Measurements from ENCODE around the gene CDKN1C. TPM values are rescaled to one million over a fixed set of nuclear protein-coding genes. Genes with fewer than 3 reads are reported as not detected.

The CDKN1C gene
- total RNA-seq, 1 experiment from 2014 or later = 2.9 TPM

DNA sequence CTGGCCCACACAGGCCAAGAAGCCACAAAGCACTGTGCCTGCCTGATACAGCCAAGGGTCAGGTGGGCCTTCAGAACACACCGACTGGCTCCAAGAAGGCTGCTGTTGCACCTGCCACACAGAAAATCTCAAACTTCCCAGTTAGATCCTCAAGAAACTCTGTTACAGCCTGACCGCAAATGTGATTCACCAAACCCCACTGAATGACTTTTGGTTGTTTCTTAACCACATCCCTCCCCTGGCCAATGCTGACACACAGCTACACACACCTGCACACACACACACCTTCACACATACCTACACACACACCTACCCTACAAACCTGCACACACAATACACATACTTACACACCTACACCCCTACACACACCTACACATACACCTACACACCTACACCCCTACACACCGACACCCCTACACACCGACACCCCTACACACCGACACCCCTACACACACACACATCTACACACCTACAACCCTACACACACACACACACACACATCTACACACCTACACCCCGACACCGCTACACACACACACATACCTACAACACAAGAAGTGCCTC lies 31.5 kb downstream of the CDKN1C start:
- intact Hi-C loops (cut with micrococcal nuclease; ENCODE audit: unreplicated experiment) = no loop called here
- CTCF ChIA-PET = no interaction called here

DNA sequence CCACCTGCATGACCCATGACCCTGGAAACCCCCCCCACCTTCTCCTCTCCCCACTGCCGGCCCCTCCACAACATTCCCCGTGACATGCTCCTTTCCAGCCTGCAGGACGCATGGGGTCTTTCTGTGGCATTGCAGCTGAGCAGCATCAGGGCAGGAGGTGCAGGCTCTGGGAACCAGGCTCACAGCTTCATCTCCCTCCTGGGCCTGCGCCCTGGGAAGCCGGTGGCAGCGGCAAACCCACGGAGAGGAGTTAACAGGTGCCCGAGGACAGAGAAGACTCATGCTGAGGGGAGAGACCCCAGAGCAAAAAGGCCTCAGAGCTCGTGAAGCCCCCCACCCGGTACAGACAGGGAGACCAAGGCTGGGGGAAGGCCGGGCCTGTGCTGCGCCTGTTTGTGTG lies 32.2 kb downstream of the CDKN1C start:
- BruUV-seq (replicated peaks) = no TSS peak
- CTCF ChIA-PET = no interaction called here

More for the DNA sequence above, 31.5 kb downstream of the CDKN1C start:
- POLR2A ChIA-PET (ENCODE audit: low non-redundant PET) = no interaction called here
- DNase-seq (ENCODE audit: low spot score) = no peak
- TF ChIP-seq EZH2 (IDR thresholded peaks at IDR 0.05; ENCODE audit: borderline replicate concordance, low read depth, low read length, poor library complexity, severe bottlenecking) (no peak), CTCF (conservative IDR thresholded peaks at IDR 0.05; ENCODE audit: low read depth, low read length) (no peak)
- H3K9me3 ChIP-seq (ENCODE audit: low read depth, low read length, poor library complexity, severe bottlenecking) = no peaks in the 10 kb centered on the region
- no peaks in the 10 kb centered on the region for H3K27me3 ChIP-seq (replicated peaks; ENCODE audit: insufficient read depth, low read depth, low read length, poor library complexity)
- H3K36me3 ChIP-seq (ENCODE audit: insufficient read depth, low read length, poor library complexity, severe bottlenecking) = no peaks in the 10 kb centered on the region
- no peak overlapping the region for H3K4me3 ChIP-seq (ENCODE audit: low read depth, low read length, poor library complexity, severe bottlenecking)
- BruUV-seq (replicated peaks) = no TSS peak
- no peaks in the 10 kb centered on the region for H3K4me1 ChIP-seq (ENCODE audit: insufficient read depth, low read length, poor library complexity, severe bottlenecking)
- H3K27ac ChIP-seq (ENCODE audit: low read depth, low read length, poor library complexity, severe bottlenecking) = no peak overlapping the region

GRCh38 chr11:2849994-2850770 lies 35.4 kb downstream of the CDKN1C start:
- Histone ChIP-seq H3K4me3 (ENCODE audit: low read depth, low read length, poor library complexity, severe bottlenecking) (no peak overlapping the region), H3K27me3 (replicated peaks; ENCODE audit: insufficient read depth, low read depth, low read length, poor library complexity) (no peaks in the 10 kb centered on the region), H3K27ac (ENCODE audit: low read depth, low read length, poor library complexity, severe bottlenecking) (no peak overlapping the region), H3K36me3 (ENCODE audit: insufficient read depth, low read length, poor library complexity, severe bottlenecking) (no peaks in the 10 kb centered on the region), H3K4me1 (ENCODE audit: insufficient read depth, low read length, poor library complexity, severe bottlenecking) (no peaks in the 10 kb centered on the region), H3K9me3 (ENCODE audit: low read depth, low read length, poor library complexity, severe bottlenecking) (no peaks in the 10 kb centered on the region)
- intact Hi-C loops (cut with micrococcal nuclease; ENCODE audit: unreplicated experiment) = no loop called here
- POLR2A ChIA-PET (ENCODE audit: low non-redundant PET) = no interaction called here
- BruUV-seq (replicated peaks) = no TSS peak
- CTCF ChIA-PET = no interaction called here
- no peak for DNase-seq (ENCODE audit: low spot score)
- TF ChIP-seq CTCF (conservative IDR thresholded peaks at IDR 0.05; ENCODE audit: low read depth, low read length) = no peak
- no peak for TF ChIP-seq EZH2 (IDR thresholded peaks at IDR 0.05; ENCODE audit: borderline replicate concordance, low read depth, low read length, poor library complexity, severe bottlenecking)

More for the DNA sequence above, 32.2 kb downstream of the CDKN1C start:
- Histone ChIP-seq H3K27ac (ENCODE audit: low read depth, low read length, poor library complexity, severe bottlenecking) (no peak overlapping the region), H3K4me3 (ENCODE audit: low read depth, low read length, poor library complexity, severe bottlenecking) (no peak overlapping the region), H3K9me3 (ENCODE audit: low read depth, low read length, poor library complexity, severe bottlenecking) (no peaks in the 10 kb centered on the region), H3K36me3 (ENCODE audit: insufficient read depth, low read length, poor library complexity, severe bottlenecking) (no peaks in the 10 kb centered on the region), H3K4me1 (ENCODE audit: insufficient read depth, low read length, poor library complexity, severe bottlenecking) (no peaks in the 10 kb centered on the region), H3K27me3 (replicated peaks; ENCODE audit: insufficient read depth, low read depth, low read length, poor library complexity) (no peaks in the 10 kb centered on the region)
- no peak for DNase-seq (ENCODE audit: low spot score)
- POLR2A ChIA-PET (ENCODE audit: low non-redundant PET) = no interaction called here
- TF ChIP-seq CTCF (conservative IDR thresholded peaks at IDR 0.05; ENCODE audit: low read depth, low read length) = no peak
- no peak for TF ChIP-seq EZH2 (IDR thresholded peaks at IDR 0.05; ENCODE audit: borderline replicate concordance, low read depth, low read length, poor library complexity, severe bottlenecking)
- intact Hi-C loops (cut with micrococcal nuclease; ENCODE audit: unreplicated experiment) = no loop called here
